GM12874 (cell line): ENCODE data around the gene GINS2.

ENCODE experiments used
- TF ChIP-seq, protein P1 (sequence below): IDR thresholded peaks from 2 replicates; pipeline ENCODE4 v1.5.1; 2011; ENCODE audit warnings: low read depth, mild to moderate bottlenecking, control low read depth, low read length, moderate library complexity; ENCODE audit not compliant: insufficient read depth

GINS2 gene

GRCh38 chr16:85678821-85679220 lies 9.9 kb downstream of the GINS2 start:
- TF ChIP-seq, protein P1, sequence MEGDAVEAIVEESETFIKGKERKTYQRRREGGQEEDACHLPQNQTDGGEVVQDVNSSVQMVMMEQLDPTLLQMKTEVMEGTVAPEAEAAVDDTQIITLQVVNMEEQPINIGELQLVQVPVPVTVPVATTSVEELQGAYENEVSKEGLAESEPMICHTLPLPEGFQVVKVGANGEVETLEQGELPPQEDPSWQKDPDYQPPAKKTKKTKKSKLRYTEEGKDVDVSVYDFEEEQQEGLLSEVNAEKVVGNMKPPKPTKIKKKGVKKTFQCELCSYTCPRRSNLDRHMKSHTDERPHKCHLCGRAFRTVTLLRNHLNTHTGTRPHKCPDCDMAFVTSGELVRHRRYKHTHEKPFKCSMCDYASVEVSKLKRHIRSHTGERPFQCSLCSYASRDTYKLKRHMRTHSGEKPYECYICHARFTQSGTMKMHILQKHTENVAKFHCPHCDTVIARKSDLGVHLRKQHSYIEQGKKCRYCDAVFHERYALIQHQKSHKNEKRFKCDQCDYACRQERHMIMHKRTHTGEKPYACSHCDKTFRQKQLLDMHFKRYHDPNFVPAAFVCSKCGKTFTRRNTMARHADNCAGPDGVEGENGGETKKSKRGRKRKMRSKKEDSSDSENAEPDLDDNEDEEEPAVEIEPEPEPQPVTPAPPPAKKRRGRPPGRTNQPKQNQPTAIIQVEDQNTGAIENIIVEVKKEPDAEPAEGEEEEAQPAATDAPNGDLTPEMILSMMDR = no peak

- TF ChIP-seq, protein P1 = no peak
Observed at GRCh38 chr16:85678016-85678415, 10.7 kb downstream of the GINS2 start.

GRCh38 chr16:85677383-85677967 lies 11.3 kb downstream of the GINS2 start:
- TF ChIP-seq, protein P1 = no peak

DNA sequence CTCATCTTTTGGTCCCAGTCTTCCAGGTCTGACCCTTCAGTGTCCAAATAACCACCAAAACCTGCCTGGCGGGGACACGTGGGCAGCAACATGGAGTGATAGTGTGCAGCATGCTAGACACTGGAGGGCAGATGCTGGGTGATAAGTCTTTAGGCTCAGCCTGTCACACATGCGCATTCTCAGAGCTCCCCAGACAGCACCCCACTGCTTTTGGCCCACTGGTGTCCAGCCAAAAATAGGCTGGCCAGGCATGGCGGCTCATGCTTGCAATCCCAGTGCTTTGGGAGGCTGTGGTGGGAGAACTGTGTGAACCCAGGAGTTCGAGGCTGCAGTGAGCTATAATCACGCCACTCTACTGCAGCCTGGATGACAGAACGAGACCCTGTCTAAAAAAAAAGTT lies 12.3 kb downstream of the GINS2 start:
- TF ChIP-seq, protein P1 = no peak

DNA sequence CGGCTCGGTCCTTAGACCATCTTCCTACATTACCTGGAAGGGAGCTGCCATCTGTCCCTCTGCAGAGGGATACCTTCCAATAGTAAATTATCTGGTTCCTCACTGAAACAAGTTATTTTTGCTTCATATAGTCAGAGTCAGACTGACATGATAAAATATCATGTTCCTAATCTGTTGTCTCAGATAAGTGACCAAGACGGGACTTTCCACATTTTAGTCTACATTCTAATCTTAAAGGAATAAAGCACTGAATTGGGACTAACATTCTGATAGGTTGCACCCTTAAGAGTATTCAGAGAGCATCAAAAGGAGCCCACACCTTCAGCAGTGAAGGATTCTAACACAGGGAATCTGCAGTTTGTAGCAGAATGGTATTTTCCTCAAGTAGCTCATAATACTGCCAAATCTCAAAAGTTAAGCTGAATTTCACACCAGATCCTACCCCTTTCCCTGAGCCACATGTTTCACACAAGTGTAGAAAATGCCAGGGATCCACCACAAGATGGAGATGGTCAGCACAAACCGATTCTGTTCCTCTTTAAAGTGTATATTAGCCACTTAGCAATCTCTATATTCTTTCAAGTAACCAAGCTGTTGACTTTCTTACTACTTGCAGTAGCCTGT lies 13.4 kb downstream of the GINS2 start:
- TF ChIP-seq, protein P1 = no peak

DNA sequence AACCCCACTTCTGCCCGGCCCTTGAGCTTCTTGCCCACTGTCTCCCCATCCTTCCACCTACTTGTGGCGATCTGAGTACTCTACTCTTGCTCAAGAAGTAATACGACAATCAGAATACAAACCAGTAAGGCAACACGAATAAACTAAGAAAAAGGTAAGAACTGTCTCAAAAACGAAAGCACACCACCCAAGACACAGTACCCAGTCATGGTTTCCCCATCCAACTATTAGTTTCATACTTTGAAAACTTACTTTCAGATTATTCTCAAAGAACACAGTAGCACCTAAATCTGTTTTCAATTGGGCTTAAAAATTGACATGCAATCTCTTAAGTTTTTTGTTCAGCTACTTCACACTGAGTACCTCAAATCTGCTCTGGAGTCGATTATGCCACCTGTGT lies 13.9 kb downstream of the GINS2 start:
- TF ChIP-seq, protein P1 = no peak

GRCh38 chr16:85674418-85674755 lies 14.4 kb downstream of the GINS2 start:
- TF ChIP-seq, protein P1 = no peak
